ENCODE results near the gene IMPA2. TPM values are rescaled to one million over a fixed set of nuclear protein-coding genes. Genes with fewer than 3 reads are reported as not detected.

Gene IMPA2
- total RNA-seq, 1 experiment from 2014 or later: 22.4 TPM

DNA sequence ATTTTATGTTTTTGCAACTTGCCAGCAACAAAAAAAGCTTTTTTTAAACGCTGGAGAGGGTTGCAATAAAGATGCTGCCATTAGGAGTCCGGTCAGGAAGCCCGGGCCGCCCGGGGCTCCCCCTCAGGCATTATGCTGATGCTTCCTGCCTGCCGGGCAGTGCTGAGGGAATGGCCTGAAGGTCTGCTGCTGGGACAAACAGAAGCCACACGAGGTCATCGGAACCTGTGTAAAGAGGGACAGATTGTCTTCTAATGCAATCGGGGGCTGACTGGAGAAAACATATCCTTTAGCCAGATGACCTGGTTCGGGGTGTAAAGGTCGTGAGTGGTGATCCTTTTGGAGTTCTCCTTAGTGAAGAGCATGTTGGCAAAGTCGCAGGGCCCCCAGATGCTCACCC is 2.3 kb downstream of the IMPA2 start:
- DNase-seq (ENCODE audit: low spot score): no peak
- no peaks in the 10 kb centered on the region for H3K27me3 ChIP-seq (replicated peaks; ENCODE audit: insufficient read depth, low read depth, low read length, poor library complexity)
- H3K9me3 ChIP-seq (ENCODE audit: low read depth, low read length, poor library complexity, severe bottlenecking): no peaks in the 10 kb centered on the region
- intact Hi-C loops (cut with micrococcal nuclease; ENCODE audit: unreplicated experiment): loop anchor here (5.0 to 10.0 kb wide), 2 partner anchors 41 to 129 kb away; partner anchors contain the start of gene CHMP1B
- no TSS peak for BruUV-seq (replicated peaks)
- no peak for TF ChIP-seq EZH2 (IDR thresholded peaks at IDR 0.05; ENCODE audit: borderline replicate concordance, low read depth, low read length, poor library complexity, severe bottlenecking)
- TF ChIP-seq, protein P1, sequence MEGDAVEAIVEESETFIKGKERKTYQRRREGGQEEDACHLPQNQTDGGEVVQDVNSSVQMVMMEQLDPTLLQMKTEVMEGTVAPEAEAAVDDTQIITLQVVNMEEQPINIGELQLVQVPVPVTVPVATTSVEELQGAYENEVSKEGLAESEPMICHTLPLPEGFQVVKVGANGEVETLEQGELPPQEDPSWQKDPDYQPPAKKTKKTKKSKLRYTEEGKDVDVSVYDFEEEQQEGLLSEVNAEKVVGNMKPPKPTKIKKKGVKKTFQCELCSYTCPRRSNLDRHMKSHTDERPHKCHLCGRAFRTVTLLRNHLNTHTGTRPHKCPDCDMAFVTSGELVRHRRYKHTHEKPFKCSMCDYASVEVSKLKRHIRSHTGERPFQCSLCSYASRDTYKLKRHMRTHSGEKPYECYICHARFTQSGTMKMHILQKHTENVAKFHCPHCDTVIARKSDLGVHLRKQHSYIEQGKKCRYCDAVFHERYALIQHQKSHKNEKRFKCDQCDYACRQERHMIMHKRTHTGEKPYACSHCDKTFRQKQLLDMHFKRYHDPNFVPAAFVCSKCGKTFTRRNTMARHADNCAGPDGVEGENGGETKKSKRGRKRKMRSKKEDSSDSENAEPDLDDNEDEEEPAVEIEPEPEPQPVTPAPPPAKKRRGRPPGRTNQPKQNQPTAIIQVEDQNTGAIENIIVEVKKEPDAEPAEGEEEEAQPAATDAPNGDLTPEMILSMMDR (conservative IDR thresholded peaks at IDR 0.05; ENCODE audit: low read depth, low read length): no peak
- peaks cover 11% of the 10 kb centered on the region for H3K4me1 ChIP-seq (ENCODE audit: insufficient read depth, low read length, poor library complexity, severe bottlenecking)
- H3K36me3 ChIP-seq (ENCODE audit: insufficient read depth, low read length, poor library complexity, severe bottlenecking): no peaks in the 10 kb centered on the region
- H3K4me3 ChIP-seq (ENCODE audit: low read depth, low read length, poor library complexity, severe bottlenecking): no peak overlapping the region
- ChIA-PET POLR2A (ENCODE audit: low non-redundant PET) (no interaction called here), CTCF (no interaction called here)
- no peak overlapping the region for H3K27ac ChIP-seq (ENCODE audit: low read depth, low read length, poor library complexity, severe bottlenecking)

DNA sequence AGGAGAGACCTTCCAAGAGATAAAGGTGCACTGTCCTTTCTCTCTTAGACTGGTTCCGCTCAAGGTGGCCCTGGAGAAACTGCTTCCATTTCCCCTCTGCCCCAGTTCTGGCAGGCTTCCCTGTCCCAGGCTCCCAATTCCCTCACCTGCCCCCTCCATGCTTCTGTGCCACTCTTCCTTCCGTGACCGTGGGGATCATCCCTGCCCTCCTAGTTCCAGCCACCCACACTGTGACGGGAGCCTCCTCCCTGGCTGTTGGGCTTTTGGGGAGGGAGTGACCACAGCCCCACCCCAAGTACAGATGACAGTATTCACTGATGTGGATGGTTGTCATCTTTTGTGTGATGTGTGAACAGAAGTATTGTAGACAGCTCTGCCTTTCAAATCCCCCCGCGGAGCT is 2.8 kb downstream of the IMPA2 start:
- no peaks in the 10 kb centered on the region for H3K36me3 ChIP-seq (ENCODE audit: insufficient read depth, low read length, poor library complexity, severe bottlenecking)
- no peak for TF ChIP-seq EZH2 (IDR thresholded peaks at IDR 0.05; ENCODE audit: borderline replicate concordance, low read depth, low read length, poor library complexity, severe bottlenecking)
- TF ChIP-seq, protein P1 (conservative IDR thresholded peaks at IDR 0.05; ENCODE audit: low read depth, low read length): no peak
- H3K27me3 ChIP-seq (replicated peaks; ENCODE audit: insufficient read depth, low read depth, low read length, poor library complexity): no peaks in the 10 kb centered on the region
- intact Hi-C loops (cut with micrococcal nuclease; ENCODE audit: unreplicated experiment): loop anchor here (5.0 to 10.0 kb wide), 2 partner anchors 42 to 129 kb away; partner anchors contain the start of gene CHMP1B
- no peak overlapping the region for H3K4me3 ChIP-seq (ENCODE audit: low read depth, low read length, poor library complexity, severe bottlenecking)
- H3K9me3 ChIP-seq (ENCODE audit: low read depth, low read length, poor library complexity, severe bottlenecking): no peaks in the 10 kb centered on the region
- DNase-seq (ENCODE audit: low spot score): no peak
- no TSS peak for BruUV-seq (replicated peaks)
- H3K4me1 ChIP-seq (ENCODE audit: insufficient read depth, low read length, poor library complexity, severe bottlenecking): peaks cover 11% of the 10 kb centered on the region
- POLR2A ChIA-PET (ENCODE audit: low non-redundant PET): no interaction called here
- no peak overlapping the region for H3K27ac ChIP-seq (ENCODE audit: low read depth, low read length, poor library complexity, severe bottlenecking)
- CTCF ChIA-PET: no interaction called here

- ChIA-PET POLR2A (ENCODE audit: low non-redundant PET) (no interaction called here), CTCF (no interaction called here)
- TF ChIP-seq, protein P1 (conservative IDR thresholded peaks at IDR 0.05; ENCODE audit: low read depth, low read length): no peak
- TF ChIP-seq EZH2 (IDR thresholded peaks at IDR 0.05; ENCODE audit: borderline replicate concordance, low read depth, low read length, poor library complexity, severe bottlenecking): no peak
- no peak overlapping the region for H3K4me3 ChIP-seq (ENCODE audit: low read depth, low read length, poor library complexity, severe bottlenecking)
- H3K36me3 ChIP-seq (ENCODE audit: insufficient read depth, low read length, poor library complexity, severe bottlenecking): no peaks in the 10 kb centered on the region
- no peak overlapping the region for H3K27ac ChIP-seq (ENCODE audit: low read depth, low read length, poor library complexity, severe bottlenecking)
- intact Hi-C loops (cut with micrococcal nuclease; ENCODE audit: unreplicated experiment): loop anchor here (10.0 kb wide), 1 partner anchor 131 kb away; the partner anchor contains the start of gene CHMP1B
- H3K9me3 ChIP-seq (ENCODE audit: low read depth, low read length, poor library complexity, severe bottlenecking): no peaks in the 10 kb centered on the region
- DNase-seq (ENCODE audit: low spot score): no peak
- peaks cover 11% of the 10 kb centered on the region for H3K4me1 ChIP-seq (ENCODE audit: insufficient read depth, low read length, poor library complexity, severe bottlenecking)
- no TSS peak for BruUV-seq (replicated peaks)
- H3K27me3 ChIP-seq (replicated peaks; ENCODE audit: insufficient read depth, low read depth, low read length, poor library complexity): no peaks in the 10 kb centered on the region
Observed at GRCh38 chr18:11985586-11985985, 4.3 kb downstream of the IMPA2 start.

Measured in A673 (cell line).